NT2/D1 (cell line): ENCODE results near the gene PARP16.

Source experiments
- DNase-seq: peaks from one replicate; pipeline ENCODE4 v3.0.0-alpha.2; 2011; ENCODE audit warnings: low read depth, low spot score
- H3K27me3 ChIP-seq: 2 replicates; pipeline ENCODE4 v1.6.0; 2011; ENCODE audit warnings: mild to moderate bottlenecking; ENCODE audit not compliant: insufficient read length, insufficient read depth
- H3K36me3 ChIP-seq: 2 replicates; pipeline ENCODE4 v1.6.1; 2011; ENCODE audit warnings: mild to moderate bottlenecking, low read length, mixed read lengths; ENCODE audit not compliant: insufficient read depth, insufficient read length
- H3K4me1 ChIP-seq: 2 replicates; pipeline ENCODE4 v1.5.1; 2011; ENCODE audit not compliant: insufficient read depth, insufficient read length
- H3K4me3 ChIP-seq: 2 replicates; pipeline ENCODE4 v1.5.1; 2011; ENCODE audit warnings: low read depth; ENCODE audit not compliant: insufficient read length
- H3K9ac ChIP-seq: 2 replicates; pipeline ENCODE4 v1.6.0; 2011; ENCODE audit warnings: low read depth; ENCODE audit not compliant: insufficient read length
- H3K9me3 ChIP-seq: 2 replicates; pipeline ENCODE4 v1.5.1; 2011; ENCODE audit warnings: mild to moderate bottlenecking, low read length; ENCODE audit not compliant: insufficient read depth
- SUZ12 ChIP-seq: IDR thresholded peaks from 2 replicates; pipeline ENCODE4 v1.6.1; 2011; ENCODE audit not compliant: insufficient read length, insufficient read depth; ENCODE audit errors: extremely low read depth
- YY1 ChIP-seq: IDR thresholded peaks from 2 replicates; pipeline ENCODE4 v1.6.1; 2011; ENCODE audit not compliant: insufficient read length, insufficient read depth
- ZNF274 ChIP-seq: IDR thresholded peaks from 2 replicates; pipeline ENCODE4 v1.6.1; 2011; ENCODE audit warnings: mild to moderate bottlenecking, low read depth, low read length

The PARP16 gene

DNA sequence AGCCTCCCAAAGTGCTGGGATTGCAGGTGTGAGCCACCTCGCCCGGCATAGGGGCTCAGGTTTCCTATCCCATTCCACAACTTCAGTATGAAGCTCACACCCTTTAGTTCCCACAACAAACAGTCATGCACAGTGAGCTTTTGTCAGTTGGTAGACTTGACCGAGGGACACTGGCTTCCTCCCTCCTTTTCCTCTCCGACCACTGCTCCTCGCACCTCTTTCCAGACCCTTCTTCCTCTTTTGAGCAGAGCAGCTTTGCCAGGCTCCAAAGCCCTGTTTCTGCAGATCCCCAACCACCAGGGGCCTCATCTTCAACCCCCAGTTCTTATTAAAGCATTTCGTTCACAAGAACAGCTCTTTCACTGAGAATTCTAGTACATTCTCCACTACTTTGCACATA, 62.7 kb downstream of the PARP16 start:
- TF ChIP-seq YY1 (no peak), ZNF274 (no peak), SUZ12 (no peak)
- H3K9ac ChIP-seq: no peak overlapping the region
- DNase-seq: no peak
- H3K36me3 ChIP-seq: no peaks in the 10 kb centered on the region
- no peaks in the 10 kb centered on the region for H3K9me3 ChIP-seq
- no peaks in the 10 kb centered on the region for H3K27me3 ChIP-seq
- H3K4me3 ChIP-seq: no peak overlapping the region
- peaks cover 16% of the 10 kb centered on the region for H3K4me1 ChIP-seq

DNA sequence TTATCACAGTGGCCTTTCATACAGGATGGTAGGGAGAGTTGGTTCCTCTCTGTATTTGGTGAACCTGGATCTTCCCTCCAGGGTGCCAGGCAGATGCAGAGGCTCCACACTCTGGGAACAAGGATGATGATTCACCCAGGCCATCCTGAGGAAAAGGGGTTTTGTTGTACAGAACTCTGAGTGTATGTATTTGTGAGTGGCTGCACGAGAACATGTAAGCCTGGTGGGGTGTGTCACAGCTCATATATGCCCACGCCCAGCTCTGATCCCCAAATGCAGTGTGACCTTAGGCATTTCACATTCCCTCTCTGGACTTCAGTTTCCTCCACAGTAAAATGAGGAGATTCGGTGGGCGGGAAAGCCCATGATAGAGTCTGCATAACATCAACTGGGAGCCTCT, 63.8 kb downstream of the PARP16 start:
- no peak overlapping the region for H3K4me3 ChIP-seq
- peaks cover 9% of the 10 kb centered on the region for H3K4me1 ChIP-seq
- H3K36me3 ChIP-seq: no peaks in the 10 kb centered on the region
- H3K9me3 ChIP-seq: no peaks in the 10 kb centered on the region
- no peak for TF ChIP-seq ZNF274
- TF ChIP-seq YY1: no peak
- TF ChIP-seq SUZ12: no peak
- no peak overlapping the region for H3K9ac ChIP-seq
- DNase-seq: no peak
- H3K27me3 ChIP-seq: no peaks in the 10 kb centered on the region

DNA sequence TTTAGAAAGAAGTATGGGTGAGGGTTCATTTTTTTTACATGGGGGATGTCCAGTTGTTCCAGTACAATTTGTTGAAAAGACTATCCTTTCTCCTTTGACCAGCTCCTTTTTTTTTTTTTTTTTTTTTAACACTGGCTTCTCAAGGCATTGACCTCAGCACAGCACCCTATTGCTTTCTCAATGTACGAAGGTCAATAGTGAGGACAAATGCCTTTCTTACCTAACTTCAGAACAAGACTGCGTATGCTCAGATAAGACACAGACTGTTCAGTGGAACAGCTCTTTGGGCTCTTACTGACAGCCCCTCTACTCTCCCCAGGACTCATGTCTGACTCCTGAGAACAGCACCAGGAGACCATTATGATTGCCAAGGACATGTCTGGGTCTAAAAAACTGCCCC, 65.0 kb downstream of the PARP16 start:
- Histone ChIP-seq H3K36me3 (no peaks in the 10 kb centered on the region), H3K9me3 (no peaks in the 10 kb centered on the region), H3K4me1 (peaks cover 7% of the 10 kb centered on the region), H3K9ac (no peak overlapping the region), H3K27me3 (no peaks in the 10 kb centered on the region), H3K4me3 (no peak overlapping the region)
- no peak for TF ChIP-seq SUZ12
- no peak for TF ChIP-seq ZNF274
- no peak for TF ChIP-seq YY1
- DNase-seq: no peak

DNA sequence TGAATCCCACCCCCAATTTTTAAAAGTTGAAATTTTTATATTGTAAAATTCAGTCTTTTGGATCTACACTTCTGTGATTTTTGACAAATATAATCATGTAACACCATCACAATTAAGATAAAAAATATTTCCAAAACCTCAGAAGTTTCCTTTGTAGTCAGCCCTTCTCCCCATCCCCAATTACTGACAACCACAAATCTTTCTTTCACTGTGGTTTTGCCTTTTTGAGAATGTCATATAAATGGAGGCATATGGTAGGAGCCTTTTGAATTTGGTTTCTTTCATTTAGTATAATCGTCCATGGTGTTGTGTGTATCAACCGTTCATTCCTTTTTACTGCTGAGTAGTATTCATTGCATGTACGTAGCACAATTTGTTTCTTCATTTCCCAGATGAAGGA, 67.5 kb downstream of the PARP16 start:
- Histone ChIP-seq H3K36me3 (no peaks in the 10 kb centered on the region), H3K4me1 (no peaks in the 10 kb centered on the region), H3K4me3 (no peak overlapping the region), H3K9ac (no peak overlapping the region), H3K27me3 (no peaks in the 10 kb centered on the region), H3K9me3 (no peaks in the 10 kb centered on the region)
- DNase-seq: no peak
- TF ChIP-seq SUZ12 (no peak), ZNF274 (no peak), YY1 (no peak)

DNA sequence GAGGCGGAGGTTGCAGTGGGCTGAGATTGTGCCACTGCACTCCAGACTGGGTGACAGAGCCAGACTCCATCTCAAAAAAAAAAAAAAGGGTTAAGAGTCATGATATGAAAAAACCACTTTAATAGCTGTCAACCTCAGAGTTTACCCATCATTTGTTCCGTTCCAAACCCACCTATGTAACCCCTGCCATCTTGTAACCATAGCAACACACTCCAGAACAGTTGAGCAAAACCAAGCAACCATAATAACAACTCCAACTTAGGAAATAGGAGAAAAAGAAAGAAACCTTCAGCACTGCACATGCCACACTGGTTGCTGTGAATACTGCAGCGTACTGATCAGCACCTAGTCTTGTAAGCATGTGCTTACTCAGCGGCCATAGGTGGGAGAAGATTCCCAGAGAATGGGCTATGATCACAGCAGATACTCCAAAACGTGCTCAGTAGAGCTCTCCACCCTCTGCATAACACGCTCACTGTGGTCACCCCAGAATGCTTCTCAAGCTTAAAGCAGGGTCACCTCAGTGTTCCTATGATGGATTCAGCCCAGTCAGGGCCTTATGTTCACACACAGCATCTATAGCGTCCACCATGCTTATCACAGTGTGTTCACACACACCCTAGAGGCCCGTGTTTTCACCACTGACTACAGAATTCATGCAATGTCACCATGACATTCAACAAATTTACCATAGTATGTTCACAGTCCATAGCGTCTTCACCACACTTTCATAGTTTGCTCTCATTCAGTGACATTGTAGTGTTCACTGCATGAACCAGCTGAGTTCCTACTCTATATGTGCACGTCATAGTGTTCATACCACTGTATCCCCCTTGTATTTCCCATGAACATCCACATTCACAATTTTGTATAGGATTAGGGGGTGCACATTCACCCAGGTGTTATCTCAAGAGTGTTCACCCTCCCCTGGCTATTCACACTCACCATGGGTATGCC, 68.9 kb downstream of the PARP16 start:
- TF ChIP-seq ZNF274 (no peak), YY1 (no peak), SUZ12 (no peak)
- no peak for DNase-seq
- no peak overlapping the region for H3K4me3 ChIP-seq
- no peaks in the 10 kb centered on the region for H3K4me1 ChIP-seq
- H3K36me3 ChIP-seq: no peaks in the 10 kb centered on the region
- H3K27me3 ChIP-seq: no peaks in the 10 kb centered on the region
- H3K9ac ChIP-seq: no peak overlapping the region
- H3K9me3 ChIP-seq: no peaks in the 10 kb centered on the region

DNA sequence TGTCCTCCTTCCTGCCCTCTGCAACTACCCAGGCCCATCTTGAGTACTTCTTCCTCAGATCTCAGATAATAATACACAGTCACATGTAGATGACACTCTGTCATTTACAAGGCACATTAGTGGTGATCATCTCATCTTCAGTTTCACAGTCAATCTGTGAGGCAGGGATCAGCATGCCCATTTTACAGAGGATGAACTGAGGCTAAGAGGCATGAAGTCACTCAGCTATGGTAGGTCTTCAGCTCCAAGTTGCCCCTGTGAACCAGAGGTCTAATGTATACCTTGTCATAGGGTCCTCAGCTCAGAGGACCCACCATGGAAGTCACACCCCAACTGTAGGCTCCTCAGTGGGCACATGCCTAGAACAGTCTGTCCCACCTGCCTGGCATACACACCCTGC, 71.2 kb downstream of the PARP16 start:
- Histone ChIP-seq H3K27me3 (no peaks in the 10 kb centered on the region), H3K4me1 (peaks cover 9% of the 10 kb centered on the region), H3K36me3 (no peaks in the 10 kb centered on the region), H3K9me3 (no peaks in the 10 kb centered on the region), H3K9ac (no peak overlapping the region), H3K4me3 (no peak overlapping the region)
- TF ChIP-seq YY1: no peak
- no peak for TF ChIP-seq ZNF274
- no peak for TF ChIP-seq SUZ12
- DNase-seq: no peak

DNA sequence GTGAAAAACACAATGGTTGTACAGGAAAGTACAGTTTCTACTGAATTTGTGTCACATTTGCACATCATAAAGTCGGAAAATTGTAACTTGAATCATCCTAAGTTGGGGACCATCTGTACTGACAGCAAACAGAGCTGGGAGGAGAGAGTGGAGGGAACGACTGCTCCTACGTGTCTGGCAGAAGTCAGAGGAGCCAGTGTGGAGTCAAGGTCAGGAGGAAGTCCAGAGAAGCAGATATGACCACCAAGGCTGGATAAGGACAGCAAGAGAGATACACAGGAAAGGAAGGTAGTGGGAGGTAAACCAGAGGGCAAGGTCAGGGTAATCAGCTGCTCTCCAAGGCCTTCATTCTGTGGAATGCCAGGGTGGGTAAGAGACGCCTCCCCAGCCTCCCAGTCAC, 72.7 kb downstream of the PARP16 start:
- Histone ChIP-seq H3K36me3 (no peaks in the 10 kb centered on the region), H3K4me3 (no peak overlapping the region), H3K4me1 (peaks cover 12% of the 10 kb centered on the region), H3K9me3 (no peaks in the 10 kb centered on the region), H3K27me3 (no peaks in the 10 kb centered on the region), H3K9ac (no peak overlapping the region)
- TF ChIP-seq YY1 (no peak), SUZ12 (no peak), ZNF274 (no peak)
- DNase-seq: no peak
